ENCODE data around the gene KIZ.

GRCh38 chr20:21134883-21135493 is 9.1 kb downstream of the KIZ start:
- TF ChIP-seq IRF2 (CRISPR knock-in tag; IDR thresholded peaks at IDR 0.05; ENCODE audit: borderline replicate concordance, low read depth) (no peak), ATF2 (CRISPR knock-in tag; IDR thresholded peaks at IDR 0.05; ENCODE audit: borderline replicate concordance, low read depth) (no peak), CTCF (IDR thresholded peaks at IDR 0.05) (no peak), CREB1 (CRISPR knock-in tag; IDR thresholded peaks at IDR 0.05) (no peak), ARID4B (CRISPR knock-in tag; IDR thresholded peaks at IDR 0.05; ENCODE audit: borderline replicate concordance) (no peak), PREB (CRISPR knock-in tag; IDR thresholded peaks at IDR 0.05; ENCODE audit: borderline replicate concordance) (no peak)
